Measurements from ENCODE around the gene PRKN. TPM values are rescaled to one million over a fixed set of nuclear protein-coding genes. Genes with fewer than 3 reads are reported as not detected.

Gene PRKN
- total RNA-seq, 1 donor from 2014 or later: 7.0 TPM

DNA sequence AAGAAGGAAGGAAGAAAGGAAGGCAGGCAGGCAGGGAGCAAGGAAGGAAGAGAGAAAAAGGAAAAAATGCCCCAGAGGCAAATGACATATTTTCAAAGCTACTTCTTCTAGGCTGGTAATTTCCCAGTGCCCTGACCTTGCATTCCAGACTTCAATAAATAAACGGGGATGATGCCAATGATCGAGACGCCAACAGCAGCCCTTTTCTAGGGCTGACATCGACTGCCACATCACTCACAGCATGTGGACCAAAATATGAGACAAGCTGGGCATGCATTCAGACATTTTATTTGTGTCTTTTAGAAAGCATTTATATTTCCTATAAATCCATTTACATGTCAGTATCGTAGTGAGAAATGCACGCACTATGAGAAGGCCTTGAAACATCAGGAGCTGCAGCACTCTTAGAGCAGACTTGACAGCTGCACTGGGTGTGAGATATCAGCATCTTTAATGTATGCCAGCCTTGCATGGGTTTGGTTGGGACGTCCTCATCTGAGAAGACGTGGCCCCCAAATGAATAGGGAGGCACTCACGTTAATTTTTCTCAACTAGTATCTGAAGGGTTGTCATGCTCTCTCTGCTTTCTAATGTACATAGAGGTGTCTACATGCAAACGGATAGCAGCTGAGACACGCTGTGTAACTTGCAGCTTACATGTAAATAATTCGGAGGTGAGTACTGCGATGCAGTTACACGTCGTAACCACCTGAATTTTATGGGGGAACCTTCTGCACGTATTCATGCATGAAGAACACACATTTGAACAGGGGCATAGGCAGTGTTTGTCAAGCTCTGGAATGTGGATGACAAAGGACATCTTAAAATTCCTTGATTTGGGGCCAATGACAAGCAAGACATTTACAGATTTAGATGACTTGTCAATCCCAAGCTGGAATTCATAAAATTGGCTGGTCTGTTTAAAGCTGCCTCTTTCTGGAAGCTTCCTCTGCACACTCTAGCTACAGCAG, 1304.6 kb downstream of the PRKN start:
- H3K27ac Mint-ChIP-seq (ENCODE audit: unreplicated experiment): no peak overlapping the region

GRCh38 chr6:161418463-161418945, 1309.1 kb downstream of the PRKN start:
- Mint-ChIP-seq H3K4me1 (ENCODE audit: low read depth, unreplicated experiment) (peaks cover 11% of the 10 kb centered on the region), H3K27ac (ENCODE audit: unreplicated experiment) (no peak overlapping the region), H3K36me3 (ENCODE audit: unreplicated experiment) (no peaks in the 10 kb centered on the region), H3K9me3 (ENCODE audit: unreplicated experiment) (peaks cover 1% of the 10 kb centered on the region), H3K4me3 (ENCODE audit: unreplicated experiment) (no peak overlapping the region), H3K27me3 (ENCODE audit: unreplicated experiment) (peaks cover 2% of the 10 kb centered on the region)
- DNase-seq: no peak
- TF ChIP-seq CTCF (IDR thresholded peaks at IDR 0.05; ENCODE audit: partially characterized antibody, unreplicated experiment): peak; percentile 76

More for the DNA sequence above, 1304.6 kb downstream of the PRKN start:
- peaks cover 2% of the 10 kb centered on the region for H3K27me3 Mint-ChIP-seq (ENCODE audit: unreplicated experiment)
- H3K36me3 Mint-ChIP-seq (ENCODE audit: unreplicated experiment): peaks cover 7% of the 10 kb centered on the region
- peaks cover 4% of the 10 kb centered on the region for H3K9me3 Mint-ChIP-seq (ENCODE audit: unreplicated experiment)
- peaks cover 5% of the 10 kb centered on the region for H3K4me1 Mint-ChIP-seq (ENCODE audit: low read depth, unreplicated experiment)
- TF ChIP-seq CTCF (IDR thresholded peaks at IDR 0.05; ENCODE audit: partially characterized antibody, unreplicated experiment): no peak
- DNase-seq: no peak
- no peak overlapping the region for H3K4me3 Mint-ChIP-seq (ENCODE audit: unreplicated experiment)

GRCh38 chr6:161417717-161418462, 1309.7 kb downstream of the PRKN start:
- Mint-ChIP-seq H3K36me3 (ENCODE audit: unreplicated experiment) (no peaks in the 10 kb centered on the region), H3K4me1 (ENCODE audit: low read depth, unreplicated experiment) (peaks cover 11% of the 10 kb centered on the region), H3K27me3 (ENCODE audit: unreplicated experiment) (peaks cover 2% of the 10 kb centered on the region), H3K27ac (ENCODE audit: unreplicated experiment) (no peak overlapping the region), H3K9me3 (ENCODE audit: unreplicated experiment) (peaks cover 1% of the 10 kb centered on the region), H3K4me3 (ENCODE audit: unreplicated experiment) (no peak overlapping the region)
- peak; percentile 30 for DNase-seq
- no peak for TF ChIP-seq CTCF (IDR thresholded peaks at IDR 0.05; ENCODE audit: partially characterized antibody, unreplicated experiment)

GRCh38 chr6:161415302-161415855, 1312.2 kb downstream of the PRKN start:
- TF ChIP-seq CTCF (IDR thresholded peaks at IDR 0.05; ENCODE audit: partially characterized antibody, unreplicated experiment): no peak
- peaks cover 11% of the 10 kb centered on the region for H3K4me1 Mint-ChIP-seq (ENCODE audit: low read depth, unreplicated experiment)
- peaks cover 2% of the 10 kb centered on the region for H3K27me3 Mint-ChIP-seq (ENCODE audit: unreplicated experiment)
- DNase-seq: no peak
- H3K27ac Mint-ChIP-seq (ENCODE audit: unreplicated experiment): no peak overlapping the region
- no peak overlapping the region for H3K4me3 Mint-ChIP-seq (ENCODE audit: unreplicated experiment)
- H3K36me3 Mint-ChIP-seq (ENCODE audit: unreplicated experiment): no peaks in the 10 kb centered on the region
- peaks cover 1% of the 10 kb centered on the region for H3K9me3 Mint-ChIP-seq (ENCODE audit: unreplicated experiment)
